GM23338 (cell line): ENCODE results near the gene TRIM61.

Source experiments
- CTCF ChIP-seq, 2 experiments: fragments of 200-600 bp in 1 of 2; sonication (generic) in 1 of 2; conservative IDR thresholded peaks; 2 replicates each; pipeline versions ENCODE4 v1.5.1 to v1.6.1; 2016 to 2017; ENCODE audit warnings: antibody characterized with exemption in 2 of 2, low read depth in 2 of 2, mild to moderate bottlenecking in 2 of 2, moderate library complexity in 1 of 2
- ZNF114 ChIP-seq: fragments of 250-450 bp; sonication (Bioruptor Pico); IDR thresholded peaks from 2 replicates; pipeline ENCODE4 v1.5.0; 2020; ENCODE audit warnings: mild to moderate bottlenecking, moderate library complexity

DNA sequence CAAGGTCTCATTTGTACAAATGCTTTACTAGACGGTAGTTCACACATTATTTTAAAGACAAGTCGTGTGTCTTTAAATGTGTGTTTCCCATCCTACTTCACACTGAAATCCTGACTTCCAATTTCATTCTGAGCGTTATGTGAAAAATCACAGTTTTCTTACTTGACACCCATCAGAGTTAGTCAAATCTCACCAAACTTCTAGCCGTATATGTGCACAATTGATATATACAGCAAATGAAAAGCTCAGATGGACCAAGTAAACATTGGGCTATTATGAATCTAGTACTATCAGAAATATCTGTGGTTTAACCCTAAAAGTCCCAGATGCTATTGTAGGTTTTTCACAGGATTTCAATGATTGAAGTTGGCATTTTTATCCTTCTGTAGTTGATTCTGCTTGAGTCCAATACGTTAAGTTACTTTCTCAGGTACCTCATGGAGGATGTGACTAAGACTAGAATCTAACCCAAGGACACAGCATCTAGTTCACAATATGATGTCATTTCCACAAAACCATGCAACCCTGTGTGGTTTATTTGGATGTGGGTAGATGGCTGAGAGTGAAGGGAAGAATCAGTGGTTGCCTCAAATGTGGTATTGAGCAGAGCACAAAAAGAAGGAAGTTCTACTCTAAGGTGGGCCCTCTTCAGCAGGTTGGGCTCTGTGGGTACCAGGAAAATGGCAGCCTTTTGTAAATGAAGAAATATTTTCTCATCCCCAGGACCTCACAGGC is 32.2 kb upstream of the TRIM61 start:
- no peak for TF ChIP-seq ZNF114 (CRISPR knock-in tag)
- no peak for TF ChIP-seq CTCF (conservative IDR thresholded peaks at IDR 0.05; ENCODE audit: low read depth in 2 of 2)
